Measurements from ENCODE around the gene TUBA4A. TPM values are rescaled to one million over a fixed set of nuclear protein-coding genes. Genes with fewer than 3 reads are reported as not detected.

TUBA4A gene
- total and polyA plus RNA-seq, 2 of the 4 experiments (the other 2 are of a cell fraction): 21.9 to 35.6 TPM

DNA sequence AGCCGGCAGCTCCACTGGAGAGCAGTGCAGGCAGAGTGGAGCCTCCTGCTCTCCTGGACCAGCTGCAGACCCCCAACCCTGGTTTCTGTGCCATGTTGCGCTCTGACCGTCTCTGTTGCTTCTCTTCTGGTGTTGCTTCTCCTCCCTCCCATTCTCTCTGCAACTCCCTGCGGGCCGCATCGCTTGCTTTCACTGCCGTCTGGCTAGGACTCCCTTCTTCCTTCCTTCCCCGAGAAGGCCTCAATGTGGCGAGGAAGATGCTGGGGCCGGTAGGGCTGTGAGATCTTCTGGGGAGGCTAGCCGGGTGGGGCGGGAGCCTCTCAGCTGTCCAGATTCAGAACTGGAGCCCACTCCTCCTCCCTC is 31.6 kb upstream of the TUBA4A start:
- whole genome bisulfite sequencing, 2 experiments (ENCODE audit: extremely low coverage in 2 of 2, insufficient read length in 1 of 2): no CpG with 5 or more reads among the region's 12 CpGs
- no peak overlapping the region for H3K4me2 ChIP-seq (ENCODE audit: low read depth, low read length)
- H3K27me3 ChIP-seq (ENCODE audit: control insufficient read depth, insufficient read depth, low read length): no peaks in the 10 kb centered on the region
- dilution Hi-C loops (cut with HindIII; ENCODE audit: low sequenced_read_pairs, unreplicated experiment): no loop called here
- peaks cover 10% of the 10 kb centered on the region; the same call in 1 of the 2 replicates for H4K20me1 ChIP-seq (ENCODE audit: insufficient read depth, low read length)
- peaks cover 14% of the 10 kb centered on the region; the same call in 1 of the 2 replicates for H3K9me1 ChIP-seq (ENCODE audit: insufficient read depth, low read length)
- H2BK5ac ChIP-seq (ENCODE audit: low read depth, low read length, poor library complexity, severe bottlenecking): no peak overlapping the region
- CTCF ChIA-PET: no interaction called here
- no peak overlapping the region for H2BK120ac ChIP-seq (ENCODE audit: low read depth, low read length)
- no TSS peak for BruUV-seq (replicated peaks)
- no peak overlapping the region for H3K4me3 ChIP-seq (ENCODE audit: insufficient read depth, low read depth, low read length)
- H3K18ac ChIP-seq (ENCODE audit: low read depth, low read length): no peak overlapping the region
- H2AFZ ChIP-seq (replicated peaks; ENCODE audit: low read length, poor library complexity): no peak overlapping the region
- H4K8ac ChIP-seq (ENCODE audit: low read depth in 2 of 2, low read length in 2 of 2): no peak overlapping the region; a peak in 1 of 4 replicates
- H3K79me1 ChIP-seq (ENCODE audit: low read depth in 1 of 2, low read length in 2 of 2): peaks cover 10 to 22% of the 10 kb centered on the region in 2 experiments
- H4K5ac ChIP-seq (ENCODE audit: low read depth, low read length): no peak overlapping the region
- peaks cover 14% of the 10 kb centered on the region for H3K4me1 ChIP-seq (ENCODE audit: control insufficient read depth, insufficient read depth, low read length)
- no peak overlapping the region for H3K9ac ChIP-seq (ENCODE audit: low read depth, low read length)
- no peak for ATAC-seq (ENCODE audit: low read depth)
- H2AK5ac ChIP-seq (ENCODE audit: low read depth, low read length): no peak overlapping the region
- no peak overlapping the region for H3K27ac ChIP-seq (ENCODE audit: insufficient read depth, low read length)
- H4K91ac ChIP-seq (ENCODE audit: insufficient read depth, low read depth, low read length): no peak overlapping the region
- POLR2A ChIA-PET (ENCODE audit: unreplicated experiment): no interaction called here
- H3K9me3 ChIP-seq (ENCODE audit: control insufficient read depth, insufficient read depth, low read length): no peaks in the 10 kb centered on the region
- no peak overlapping the region for H2BK15ac ChIP-seq (ENCODE audit: low read depth, low read length)
- no peak overlapping the region for H3K14ac ChIP-seq (replicated peaks; ENCODE audit: low read depth, low read length)
- peaks cover 57% of the 10 kb centered on the region for H3K36me3 ChIP-seq (ENCODE audit: control insufficient read depth, insufficient read depth, low read length)
- DNase-seq: no peak
- no peak overlapping the region for H3K4ac ChIP-seq (ENCODE audit: low read depth, low read length)
- H2BK20ac ChIP-seq (ENCODE audit: low read depth, low read length): no peak overlapping the region
- peak overlapping the region; percentile 63 for H2AK9ac ChIP-seq (replicated peaks; ENCODE audit: low read depth, low read length, poor library complexity)
- in situ Hi-C loops (cut with MboI; ENCODE audit: low sequenced_read_pairs): no loop called here
- intact Hi-C loops (cut with micrococcal nuclease): no loop called here
- H3K56ac ChIP-seq (ENCODE audit: extremely low read depth, insufficient read depth, low read length): no peak overlapping the region
- H3K23ac ChIP-seq (ENCODE audit: low read depth, low read length): no peak overlapping the region
- TF ChIP-seq, protein P1, sequence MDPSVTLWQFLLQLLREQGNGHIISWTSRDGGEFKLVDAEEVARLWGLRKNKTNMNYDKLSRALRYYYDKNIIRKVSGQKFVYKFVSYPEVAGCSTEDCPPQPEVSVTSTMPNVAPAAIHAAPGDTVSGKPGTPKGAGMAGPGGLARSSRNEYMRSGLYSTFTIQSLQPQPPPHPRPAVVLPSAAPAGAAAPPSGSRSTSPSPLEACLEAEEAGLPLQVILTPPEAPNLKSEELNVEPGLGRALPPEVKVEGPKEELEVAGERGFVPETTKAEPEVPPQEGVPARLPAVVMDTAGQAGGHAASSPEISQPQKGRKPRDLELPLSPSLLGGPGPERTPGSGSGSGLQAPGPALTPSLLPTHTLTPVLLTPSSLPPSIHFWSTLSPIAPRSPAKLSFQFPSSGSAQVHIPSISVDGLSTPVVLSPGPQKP (IDR thresholded peaks at IDR 0.05; ENCODE audit: borderline replicate concordance, low read depth, low read length): no peak
- no peak for TF ChIP-seq RCOR1 (IDR thresholded peaks at IDR 0.05; ENCODE audit: insufficient replicate concordance, low read length)
- TF ChIP-seq, protein P2, sequence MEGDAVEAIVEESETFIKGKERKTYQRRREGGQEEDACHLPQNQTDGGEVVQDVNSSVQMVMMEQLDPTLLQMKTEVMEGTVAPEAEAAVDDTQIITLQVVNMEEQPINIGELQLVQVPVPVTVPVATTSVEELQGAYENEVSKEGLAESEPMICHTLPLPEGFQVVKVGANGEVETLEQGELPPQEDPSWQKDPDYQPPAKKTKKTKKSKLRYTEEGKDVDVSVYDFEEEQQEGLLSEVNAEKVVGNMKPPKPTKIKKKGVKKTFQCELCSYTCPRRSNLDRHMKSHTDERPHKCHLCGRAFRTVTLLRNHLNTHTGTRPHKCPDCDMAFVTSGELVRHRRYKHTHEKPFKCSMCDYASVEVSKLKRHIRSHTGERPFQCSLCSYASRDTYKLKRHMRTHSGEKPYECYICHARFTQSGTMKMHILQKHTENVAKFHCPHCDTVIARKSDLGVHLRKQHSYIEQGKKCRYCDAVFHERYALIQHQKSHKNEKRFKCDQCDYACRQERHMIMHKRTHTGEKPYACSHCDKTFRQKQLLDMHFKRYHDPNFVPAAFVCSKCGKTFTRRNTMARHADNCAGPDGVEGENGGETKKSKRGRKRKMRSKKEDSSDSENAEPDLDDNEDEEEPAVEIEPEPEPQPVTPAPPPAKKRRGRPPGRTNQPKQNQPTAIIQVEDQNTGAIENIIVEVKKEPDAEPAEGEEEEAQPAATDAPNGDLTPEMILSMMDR (conservative IDR thresholded peaks at IDR 0.05; ENCODE audit: low read depth, low read length): no peak
- no peak for TF ChIP-seq FOS (IDR thresholded peaks at IDR 0.05; ENCODE audit: low read depth, low read length)
- TF ChIP-seq BHLHE40 (IDR thresholded peaks at IDR 0.05; ENCODE audit: low read depth, low read length): no peak
- no peak for TF ChIP-seq MAFK (IDR thresholded peaks at IDR 0.05; ENCODE audit: low read depth, low read length)
- no peak for TF ChIP-seq SMC3 (IDR thresholded peaks at IDR 0.05; ENCODE audit: low read depth, low read length)

Measured in IMR-90 (cell line).